CD4-positive, alpha-beta T cell treated with Interleukin-17A for 1 hour (primary cell): ENCODE data around the gene TP53AIP1.
A peak's percentile ranks its signal among the peaks of the same experiment; 100 is the strongest.

Source experiments
- DNase-seq: peaks from one replicate; pipeline ENCODE4 v3.0.0-alpha.2; 2020

Gene TP53AIP1

DNA sequence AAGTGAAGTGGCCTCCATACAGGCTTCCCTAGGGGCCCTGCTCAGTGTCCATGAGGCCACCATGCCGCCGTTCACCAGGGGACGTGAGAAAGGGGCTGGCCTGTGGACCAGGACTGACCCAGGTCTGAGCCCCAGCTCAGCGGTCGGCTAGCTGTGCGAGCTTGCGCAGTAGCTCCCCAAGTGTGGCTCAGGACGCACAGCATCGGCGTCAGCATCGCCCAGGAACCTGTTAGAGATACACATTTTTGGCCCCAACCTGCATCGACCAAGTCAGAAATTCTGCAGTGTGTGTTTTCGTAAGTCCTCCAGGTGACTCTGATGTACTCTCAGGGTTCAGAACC lies 429 bp downstream of the TP53AIP1 start:
- no peak for DNase-seq

DNA sequence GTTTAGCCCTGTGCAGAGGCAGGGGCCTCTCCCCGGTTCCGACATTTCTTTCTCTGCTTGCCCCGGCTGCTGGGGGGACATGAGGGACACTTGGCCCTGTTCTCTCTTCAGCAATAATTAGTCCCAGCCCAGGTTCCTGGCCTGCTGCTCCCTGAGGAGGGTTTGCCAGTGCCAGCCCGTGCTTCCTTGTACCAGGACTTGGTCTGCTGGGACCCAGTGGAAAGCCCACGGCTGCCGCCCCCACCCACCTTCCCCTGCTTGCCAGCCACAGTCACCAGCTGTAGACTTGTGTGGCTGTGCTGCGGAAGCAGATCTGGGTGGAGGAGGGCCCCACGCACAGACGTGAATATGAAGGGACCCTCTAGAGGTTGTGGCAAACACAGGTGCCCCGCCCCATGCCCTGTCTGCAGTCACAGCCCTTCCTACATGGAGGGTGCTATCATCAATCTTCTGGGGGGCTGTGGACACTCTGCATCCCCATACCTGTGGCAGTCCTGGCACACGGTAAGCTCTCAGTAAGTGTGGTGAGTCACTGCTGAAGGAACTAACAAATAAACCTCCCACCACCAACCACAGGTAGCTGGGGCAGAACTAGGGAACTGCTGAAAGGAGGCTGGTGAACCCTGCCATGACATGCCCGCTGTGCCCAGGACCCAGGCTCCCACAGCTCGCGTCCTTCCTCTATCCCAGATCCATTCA lies 949 bp downstream of the TP53AIP1 start:
- no peak for DNase-seq

DNA sequence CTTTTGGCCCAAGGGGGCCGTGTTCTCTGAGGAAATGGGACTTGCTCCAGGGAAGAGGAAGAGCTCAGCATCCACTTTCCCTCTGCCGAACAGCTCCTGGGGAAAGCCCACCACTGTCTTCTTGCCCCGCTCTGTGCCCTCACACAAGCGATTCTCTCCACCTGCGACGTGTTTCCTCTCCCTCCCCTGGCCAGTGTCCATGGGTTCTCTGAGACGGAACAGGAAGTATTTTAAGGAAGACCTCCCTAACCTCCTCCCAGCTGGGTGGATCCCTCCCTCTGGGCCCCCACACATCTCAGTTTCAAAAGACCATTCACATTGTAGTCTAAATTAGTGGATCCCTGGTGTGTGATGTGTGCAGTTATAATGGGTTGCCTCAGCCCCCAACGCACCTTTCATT lies 1.6 kb downstream of the TP53AIP1 start:
- no peak for DNase-seq

DNA sequence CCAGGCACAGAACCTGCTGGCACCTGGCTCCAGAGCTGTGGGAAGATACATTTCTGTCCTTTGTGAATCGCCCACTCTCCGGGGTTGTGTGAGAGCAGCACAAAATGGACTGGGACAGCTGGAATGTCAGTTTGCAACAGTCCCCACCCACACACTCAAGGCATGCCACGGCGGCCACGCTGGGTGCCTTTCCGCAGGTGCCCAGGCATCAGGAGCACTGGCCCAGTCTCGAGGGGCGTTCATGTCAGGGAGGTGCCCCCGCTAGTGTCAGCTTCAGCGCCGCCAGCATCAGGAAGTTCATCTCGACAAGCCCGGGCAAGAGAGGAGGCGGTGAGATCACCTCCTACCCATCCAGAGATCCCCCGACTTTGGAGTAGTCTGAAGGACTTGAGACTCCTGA lies 2.1 kb downstream of the TP53AIP1 start:
- no peak for DNase-seq

DNA sequence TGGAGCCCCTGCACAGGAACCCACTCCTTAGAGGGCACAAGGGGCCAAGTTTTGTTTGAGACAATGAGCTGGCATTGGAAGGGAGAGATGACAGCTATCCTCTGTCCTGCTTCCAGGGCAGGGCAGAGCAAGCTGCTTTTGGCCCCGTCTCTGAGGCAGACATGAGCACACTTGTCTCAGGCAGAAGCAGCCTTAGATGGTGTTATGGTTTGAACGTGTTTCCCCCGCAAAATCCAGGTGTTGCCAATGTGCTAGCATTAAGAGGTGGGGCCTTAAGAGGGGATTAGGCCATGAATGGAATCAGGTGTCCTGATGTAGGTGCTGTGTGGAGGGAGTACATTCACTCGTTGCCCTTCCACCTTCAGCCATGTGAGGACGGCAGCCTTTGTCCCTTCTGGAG lies 2.5 kb downstream of the TP53AIP1 start:
- no peak for DNase-seq

DNA sequence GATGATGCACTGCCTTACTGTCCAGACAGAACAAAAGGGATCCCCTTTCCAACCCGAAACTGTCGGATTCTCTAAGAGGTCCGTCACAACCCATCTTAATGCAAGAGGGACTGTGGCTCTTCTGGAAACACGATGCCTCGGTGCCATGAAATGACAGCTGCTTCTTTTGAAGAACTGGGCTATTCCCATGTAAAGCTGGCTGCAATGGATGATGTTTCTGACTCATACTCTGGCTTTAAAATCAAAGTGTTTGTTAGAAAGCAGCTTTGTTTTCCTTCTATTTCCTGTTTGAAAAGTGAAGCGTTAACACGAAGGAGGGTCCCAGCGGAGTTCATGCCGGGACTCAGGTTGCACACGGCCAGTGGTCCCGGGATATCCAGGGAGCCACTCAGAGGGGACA lies 3.1 kb downstream of the TP53AIP1 start:
- no peak for DNase-seq

DNA sequence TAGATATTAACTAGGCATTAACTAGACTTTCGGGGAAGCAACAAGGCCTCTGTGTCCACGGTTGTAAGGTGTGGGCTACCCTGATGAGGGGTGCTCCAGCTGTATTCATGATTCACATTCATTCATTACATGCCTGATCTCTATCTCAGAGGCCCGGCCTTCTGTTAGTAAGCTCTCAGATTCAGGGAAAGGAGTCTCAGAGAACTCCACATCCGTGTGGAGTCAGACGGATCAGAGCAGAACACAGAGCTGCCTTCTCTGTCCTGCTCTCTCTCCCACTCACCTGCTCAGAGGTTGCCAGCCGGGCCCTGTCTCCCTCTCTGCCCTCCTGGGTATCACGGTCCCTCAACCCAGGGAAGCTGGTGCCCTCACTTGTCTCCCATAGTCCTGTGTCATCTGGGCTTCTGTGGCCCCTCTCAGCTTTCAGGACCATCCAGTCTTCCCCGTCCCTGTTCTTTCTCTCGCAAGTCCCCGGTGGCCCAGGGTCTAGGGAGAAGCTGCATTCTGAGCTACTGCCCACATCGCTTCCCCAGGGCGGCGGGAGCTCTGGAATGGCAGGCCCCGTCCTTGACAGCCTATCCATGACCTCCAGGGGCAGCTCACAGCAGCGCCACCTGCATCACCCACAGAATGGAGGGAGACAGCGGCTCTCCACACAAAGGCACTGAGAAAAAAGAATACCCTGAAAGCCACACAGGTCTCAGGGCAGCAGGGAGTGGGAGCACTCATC lies 4.3 kb downstream of the TP53AIP1 start:
- DNase-seq: no peak

DNA sequence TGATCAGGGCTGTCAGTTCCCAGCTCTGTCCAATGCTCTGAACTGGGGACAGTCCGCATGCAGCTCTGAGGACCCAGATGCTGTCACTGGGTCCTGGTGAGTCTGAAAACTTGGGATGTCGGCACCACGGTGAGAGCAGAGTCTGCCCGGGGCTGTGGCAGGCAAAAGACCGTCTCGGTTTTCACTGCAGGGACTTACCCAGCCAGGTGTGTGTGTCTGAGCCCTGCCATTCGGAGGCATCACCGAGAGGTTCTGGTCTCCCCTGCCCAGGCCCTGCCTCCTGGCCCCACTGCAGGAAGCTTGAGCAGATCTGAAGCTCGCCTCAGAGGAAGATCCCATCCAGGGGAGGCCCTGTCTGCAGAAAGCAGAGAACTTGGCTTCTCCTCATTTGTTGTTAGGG lies 5.2 kb downstream of the TP53AIP1 start:
- no peak for DNase-seq

DNA sequence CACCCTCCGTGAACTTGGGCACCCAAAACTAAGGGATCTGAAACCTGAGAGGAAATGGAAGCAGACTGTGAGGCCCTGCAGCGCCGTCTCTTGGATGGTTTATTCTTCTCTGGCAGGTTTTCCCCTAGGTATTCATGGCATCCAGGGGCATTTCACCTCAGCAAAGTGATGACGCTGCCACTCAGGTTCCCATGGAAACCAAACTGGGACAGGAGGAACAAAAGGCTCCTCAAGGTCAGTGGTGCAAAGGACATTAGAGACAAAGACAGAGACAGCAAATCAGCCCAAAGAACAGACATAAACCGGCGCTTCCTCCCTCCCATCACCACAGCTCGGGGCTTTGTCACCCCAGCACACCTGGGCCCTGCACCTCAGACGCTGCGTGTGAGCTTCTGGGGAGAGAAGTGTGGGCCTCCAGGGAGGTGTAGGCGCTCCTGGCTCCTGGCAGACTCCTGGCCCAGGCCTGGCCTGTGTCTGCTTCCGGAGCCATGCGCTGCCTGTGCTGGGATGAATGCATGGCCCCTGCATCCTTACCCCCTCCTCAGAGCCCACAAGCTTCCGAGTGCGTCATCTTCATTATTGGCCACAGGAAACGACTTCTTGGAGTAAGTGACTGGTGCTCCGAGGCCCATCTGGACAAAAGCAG lies 5.9 kb downstream of the TP53AIP1 start:
- no peak for DNase-seq

DNA sequence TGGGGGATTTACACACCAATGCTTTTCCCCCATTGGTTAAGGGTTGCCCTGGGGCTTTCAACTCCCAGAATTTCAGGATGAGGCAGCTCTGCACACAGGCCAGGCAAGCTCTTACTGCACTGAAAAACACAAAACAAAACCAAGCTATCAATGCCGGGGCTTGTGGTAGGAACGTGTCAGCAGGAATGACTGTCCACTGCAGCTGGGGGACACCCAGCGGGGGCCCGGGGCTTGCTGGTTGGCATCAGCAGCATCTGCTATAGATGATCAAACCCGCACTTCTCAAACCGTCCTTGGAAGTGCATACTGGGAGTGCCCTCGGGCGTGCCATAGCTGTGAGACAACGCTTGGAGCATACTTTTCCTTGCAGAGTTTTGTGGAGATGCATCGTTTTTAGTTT lies 7.7 kb downstream of the TP53AIP1 start:
- no peak for DNase-seq

DNA sequence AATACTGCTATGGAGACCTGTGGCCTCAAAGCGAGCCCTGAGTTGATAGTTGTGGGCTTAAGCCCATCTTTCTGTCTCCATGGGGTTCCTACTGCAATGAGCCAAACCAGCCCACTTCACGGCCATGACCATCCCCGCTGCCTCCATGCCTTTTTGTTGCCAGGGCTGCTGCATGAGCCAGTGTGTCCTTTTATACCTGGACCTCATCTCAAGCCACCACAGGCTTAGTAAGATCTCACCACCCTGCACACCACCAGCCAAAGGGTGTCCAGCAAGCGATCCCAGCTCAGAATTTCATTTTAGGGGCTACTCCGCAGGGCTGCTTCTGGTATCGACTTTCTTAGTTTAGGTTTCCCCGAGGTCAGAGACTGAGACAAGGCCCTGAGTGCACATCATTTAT lies 8.3 kb downstream of the TP53AIP1 start:
- no peak for DNase-seq

DNA sequence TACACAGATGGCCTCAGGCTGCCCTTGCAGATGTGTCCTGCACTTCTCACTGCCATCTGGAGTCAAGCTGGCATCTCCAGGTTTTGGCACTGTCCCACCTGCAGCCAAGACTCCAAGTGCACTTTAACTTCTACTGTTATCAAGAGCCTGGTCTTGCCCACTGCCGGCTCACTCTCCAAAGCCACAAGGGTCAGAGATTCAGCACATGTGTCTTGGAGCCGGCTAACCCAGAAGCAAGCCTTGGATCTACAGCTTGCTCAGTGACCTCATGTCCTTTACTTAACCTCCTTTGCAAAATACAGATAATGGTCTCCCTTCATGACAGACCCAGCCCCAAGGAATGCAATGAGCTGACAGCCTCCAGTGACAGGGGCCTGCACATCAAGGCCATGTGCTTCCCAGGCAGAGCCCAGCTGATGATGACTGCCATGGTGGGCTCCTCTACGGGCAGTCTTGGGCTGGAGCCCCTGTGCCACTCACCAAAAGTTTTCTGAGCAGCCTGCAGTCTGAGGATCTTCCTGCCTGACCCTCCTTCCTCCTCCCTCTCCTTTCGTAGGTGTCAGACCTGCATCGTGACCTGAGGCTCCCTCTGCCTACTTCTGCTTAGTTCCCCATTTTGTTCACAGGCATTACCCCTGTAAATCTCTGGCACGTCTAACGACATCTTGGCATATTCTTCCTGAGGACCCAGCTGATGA lies 9.0 kb downstream of the TP53AIP1 start:
- DNase-seq: no peak

DNA sequence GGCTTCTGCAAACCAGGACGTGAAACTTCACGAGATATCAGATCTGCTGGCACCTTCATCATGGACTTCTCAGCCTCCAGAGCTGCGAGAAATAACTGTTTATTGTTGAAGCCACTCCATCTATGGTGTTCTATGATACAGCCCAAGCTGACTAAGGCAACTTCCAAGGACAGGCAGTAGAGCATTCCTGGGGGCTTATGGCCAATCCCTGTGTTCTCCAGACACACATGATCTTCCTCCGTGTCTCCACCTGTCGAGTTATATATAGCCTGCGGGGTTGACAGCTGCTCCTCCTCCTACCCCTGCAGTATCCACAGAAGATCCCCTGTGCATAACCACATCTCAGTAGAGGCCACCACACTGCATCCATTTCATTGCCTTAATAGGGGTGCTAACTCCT lies 11.0 kb downstream of the TP53AIP1 start:
- no peak for DNase-seq

DNA sequence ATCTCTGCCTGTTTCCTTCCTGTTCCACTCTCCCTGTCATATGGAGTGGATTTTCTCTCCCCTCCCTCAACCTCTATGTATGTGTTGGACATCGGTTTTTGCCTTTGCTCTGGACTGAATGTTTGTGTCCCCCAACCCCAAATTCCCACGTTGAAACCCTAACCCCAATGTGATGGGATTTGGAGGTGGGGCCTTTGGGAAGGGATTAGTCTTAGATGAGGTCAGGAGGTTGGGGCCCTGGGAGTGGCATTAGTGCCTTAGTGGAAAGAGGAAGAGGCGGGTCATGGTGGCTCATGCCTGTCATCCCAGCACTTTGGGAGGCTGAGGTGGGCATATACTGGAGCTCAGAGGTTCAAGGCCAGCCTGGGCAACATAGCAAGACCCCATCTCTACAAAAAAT lies 11.6 kb downstream of the TP53AIP1 start:
- DNase-seq: no peak

DNA sequence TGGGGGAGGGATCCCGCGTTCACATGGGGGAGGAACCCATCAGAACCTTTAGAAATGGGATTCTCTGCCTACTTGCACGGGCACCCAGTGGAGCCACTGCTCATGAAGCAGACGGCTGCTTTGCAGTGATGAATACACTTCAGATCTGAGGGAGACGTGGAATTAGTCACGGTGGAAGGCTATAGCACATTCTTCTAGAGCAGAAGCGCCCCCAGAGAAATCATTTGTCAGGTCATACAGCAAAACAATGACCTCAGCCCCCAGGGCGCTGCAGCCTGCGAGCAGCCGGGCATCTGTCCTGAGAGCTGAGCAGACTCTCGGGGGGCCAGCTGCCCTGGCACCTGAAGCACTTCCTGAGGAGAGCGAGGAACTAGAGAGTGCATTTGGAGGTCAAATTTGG lies 12.7 kb downstream of the TP53AIP1 start:
- no peak for DNase-seq

DNA sequence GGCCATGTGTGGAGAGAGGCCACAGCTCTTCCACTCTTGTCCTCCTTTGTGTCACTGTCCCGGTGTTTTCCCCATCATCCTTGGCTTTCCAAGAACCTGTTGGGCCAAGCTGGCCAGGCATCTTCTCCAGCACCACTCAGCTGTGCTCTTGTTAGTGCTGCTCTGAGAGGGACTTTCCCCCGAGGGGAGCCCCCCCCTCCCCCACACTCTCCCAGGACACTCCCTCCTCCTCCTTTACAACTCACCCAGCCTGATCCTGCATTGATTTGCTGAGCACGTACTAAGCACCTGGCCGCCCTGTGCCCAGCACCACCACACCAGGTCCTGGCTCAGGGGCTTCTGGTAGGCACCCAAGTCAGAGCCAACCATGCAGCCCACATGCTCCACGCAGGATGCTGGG lies 13.2 kb downstream of the TP53AIP1 start:
- DNase-seq: no peak

DNA sequence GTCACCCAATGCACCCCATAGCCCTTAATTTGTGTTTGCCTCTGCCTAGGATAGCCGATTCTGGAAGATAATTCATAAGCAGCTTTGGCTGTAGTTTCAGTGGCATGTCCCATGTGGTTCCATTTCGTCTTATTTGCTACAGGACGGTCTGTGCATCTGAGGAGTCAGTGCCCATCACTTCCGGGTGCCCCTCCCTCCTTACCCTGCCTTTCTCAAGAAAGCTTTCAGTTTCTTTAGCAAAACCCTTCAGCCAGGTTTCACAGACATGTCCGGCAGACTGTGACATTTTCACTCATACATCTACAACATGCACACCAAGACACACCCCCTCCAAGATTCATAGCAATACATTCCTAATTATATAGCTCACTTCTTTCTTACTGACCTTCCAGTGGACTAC lies 14.3 kb downstream of the TP53AIP1 start:
- peak; percentile 19 for DNase-seq

DNA sequence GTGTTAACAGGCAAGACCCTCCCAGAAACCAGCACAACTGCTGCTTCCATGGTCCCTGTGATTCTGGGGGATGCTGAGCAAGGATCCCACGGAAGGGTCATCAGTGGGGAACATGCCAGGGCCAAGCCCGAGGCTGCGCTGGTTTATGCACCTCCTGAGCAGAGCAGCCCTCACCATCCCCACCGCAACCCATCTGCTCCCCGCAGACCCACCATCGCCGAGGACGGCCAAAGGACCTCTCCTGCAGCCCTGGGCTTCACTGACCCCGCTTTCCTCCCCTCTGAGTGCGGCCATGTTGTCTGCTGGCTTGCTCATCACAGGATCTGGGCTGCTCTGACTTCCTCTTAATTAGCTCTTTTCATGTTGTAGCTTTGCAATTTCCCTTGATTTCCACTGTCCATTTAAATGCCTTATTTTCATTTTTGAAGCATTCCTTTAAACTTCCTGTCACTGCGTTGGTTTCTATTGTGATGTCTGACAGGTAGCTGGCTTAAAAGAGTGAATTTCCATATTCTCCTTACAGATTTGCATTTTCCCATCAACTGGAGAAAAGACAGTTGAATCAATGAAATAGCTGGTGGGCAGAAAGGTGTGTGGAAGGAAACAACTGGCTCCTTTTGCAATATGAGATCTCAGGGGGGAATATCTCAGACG lies 14.9 kb downstream of the TP53AIP1 start:
- DNase-seq: no peak

DNA sequence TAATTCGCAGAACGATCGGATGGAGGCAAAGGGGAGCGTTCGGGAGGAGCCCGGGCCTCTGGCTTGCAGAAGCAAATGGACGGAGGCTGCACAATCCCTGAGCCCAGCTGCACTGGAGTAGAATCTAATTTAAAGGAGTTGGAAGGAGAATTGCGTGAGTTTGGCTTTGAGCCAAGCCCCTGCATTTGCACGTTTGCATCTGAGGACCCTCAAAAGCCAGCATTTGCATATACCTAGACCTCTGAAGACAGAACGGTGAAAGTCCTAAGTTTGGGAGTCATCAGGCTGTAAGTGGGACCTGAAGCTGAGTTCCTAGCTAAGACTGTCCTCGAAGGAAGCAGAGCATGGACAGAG lies 15.6 kb downstream of the TP53AIP1 start:
- no peak for DNase-seq

DNA sequence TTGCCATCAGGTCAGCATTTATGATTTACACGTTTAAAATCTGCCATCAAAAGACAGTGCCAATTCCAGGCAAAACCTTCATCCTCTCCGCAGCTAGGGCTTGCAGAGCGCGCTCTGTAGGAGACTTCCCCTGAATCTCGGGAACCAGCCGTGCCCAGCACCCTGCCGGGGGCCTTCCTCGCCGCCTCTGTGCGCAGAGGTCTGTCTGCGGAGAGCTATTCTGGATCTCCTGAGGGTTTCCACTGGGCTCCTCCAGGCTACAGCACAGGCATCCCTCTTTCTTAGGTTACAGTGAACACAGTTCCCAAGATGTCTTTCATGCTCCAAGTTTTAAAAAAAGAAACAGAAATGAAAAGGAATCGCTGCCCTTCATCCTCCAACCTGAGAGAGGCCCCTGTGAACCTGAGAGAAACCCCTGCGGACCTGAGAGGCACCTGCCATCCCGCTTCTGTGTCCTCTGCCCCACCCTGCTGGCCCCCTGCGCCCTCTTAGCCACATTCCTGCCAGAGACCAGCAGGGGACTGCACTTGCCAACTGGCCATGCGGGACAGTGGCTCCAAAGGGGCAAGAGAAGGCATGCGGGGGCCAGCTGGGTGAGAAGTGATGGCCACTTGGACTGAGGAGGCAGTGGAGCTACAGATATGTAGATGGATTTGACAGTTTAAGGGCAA lies 16.1 kb downstream of the TP53AIP1 start:
- no peak for DNase-seq

DNA sequence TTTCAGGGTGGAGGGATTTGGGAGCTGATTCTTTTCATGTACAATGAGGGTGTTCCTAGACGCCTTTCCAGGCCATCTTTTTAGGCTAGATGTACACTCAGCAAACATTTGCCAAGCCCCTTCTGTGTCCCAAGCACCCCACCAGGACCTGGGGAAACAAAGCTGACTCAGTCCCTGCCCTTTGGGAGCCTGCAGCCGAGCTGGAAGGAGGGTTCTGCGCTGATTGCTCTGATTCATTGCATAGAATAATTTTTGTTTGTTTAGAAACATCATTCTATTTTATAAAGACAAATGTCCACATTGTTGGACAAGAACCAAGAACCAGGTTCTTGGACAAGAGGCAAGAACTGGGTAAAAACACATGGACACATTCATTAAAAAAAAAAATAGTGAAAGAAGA lies 16.7 kb downstream of the TP53AIP1 start:
- DNase-seq: no peak

DNA sequence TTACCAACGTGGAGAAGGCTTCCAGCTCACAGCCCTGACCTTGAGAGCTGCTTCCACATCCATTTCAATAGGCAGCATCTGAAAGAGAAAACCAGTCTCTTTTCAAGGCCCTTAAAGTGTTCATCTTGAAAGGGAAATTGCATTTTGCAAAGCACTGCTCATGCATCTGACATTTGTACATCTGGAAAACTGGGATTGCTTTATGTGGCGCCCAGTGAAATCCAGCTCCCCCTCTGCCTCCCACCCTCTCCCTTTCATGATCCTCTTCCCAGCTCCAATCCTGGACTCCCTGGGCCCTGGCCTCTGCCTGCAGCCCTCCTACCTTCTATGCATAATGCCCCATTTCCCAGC lies 17.4 kb downstream of the TP53AIP1 start:
- no peak for DNase-seq
